Cerebellar nuclear complex (tissue), 1 donor: Measurements from ENCODE around the gene KLF13.
A peak's percentile ranks its signal among the peaks of the same experiment; 100 is the strongest.
"Not testable (repeated sequence)": the region's sequence is repeated elsewhere in the genome, so short reads cannot be mapped to it uniquely, and the experiment has no call there.

Experiments
- DNase-seq, 2 experiments: peaks; one replicate each; lab custom pipeline; 2025; lab: John Stamatoyannopoulos, UW

Gene KLF13

GRCh38 chr15:31345606-31346366, 19.2 kb downstream of the KLF13 start:
- DNase-seq: no peak

- no peak for DNase-seq
These were observed 19.9 kb downstream of the KLF13 start for GRCh38 chr15:31346367-31347066.

- DNase-seq: no peak
These were observed 20.7 kb downstream of the KLF13 start for GRCh38 chr15:31347067-31347975.

- DNase-seq: no peak
These were observed 21.6 kb downstream of the KLF13 start for GRCh38 chr15:31347981-31348803.

GRCh38 chr15:31349233-31350141, 22.9 kb downstream of the KLF13 start:
- DNase-seq: no peak

GRCh38 chr15:31350771-31351170, 24.1 kb downstream of the KLF13 start:
- DNase-seq: no peak

- DNase-seq: no peak
These were observed 25.7 kb downstream of the KLF13 start for GRCh38 chr15:31352339-31352751.

GRCh38 chr15:31352911-31353811, 26.5 kb downstream of the KLF13 start:
- DNase-seq: peak in 1 of 2 experiments; percentile 51

GRCh38 chr15:31353931-31354330, 27.3 kb downstream of the KLF13 start:
- peak; percentile 35 to 46 for DNase-seq

GRCh38 chr15:31356097-31356496, 29.5 kb downstream of the KLF13 start:
- DNase-seq: not testable (repeated sequence)

- DNase-seq: no peak
These were observed 30.5 kb downstream of the KLF13 start for GRCh38 chr15:31357148-31357547.

- no peak for DNase-seq
These were observed 31.5 kb downstream of the KLF13 start for GRCh38 chr15:31358163-31358562.

GRCh38 chr15:31358957-31359701, 32.5 kb downstream of the KLF13 start:
- no peak for DNase-seq

GRCh38 chr15:31359702-31360111, 33.1 kb downstream of the KLF13 start:
- no peak for DNase-seq

GRCh38 chr15:31360158-31360561, 33.5 kb downstream of the KLF13 start:
- DNase-seq: no peak

GRCh38 chr15:31360843-31361763, 34.5 kb downstream of the KLF13 start:
- no peak for DNase-seq

- DNase-seq: no peak
These were observed 35.3 kb downstream of the KLF13 start for GRCh38 chr15:31361764-31362515.
